ENCODE data around the gene CD200. TPM values are rescaled to one million over a fixed set of nuclear protein-coding genes. Genes with fewer than 3 reads are reported as not detected.

CD200 gene
- total and polyA plus RNA-seq, 9 of the 15 experiments (the other 6 are each of a cell fraction or from before 2014, with no cell fraction given), result 0.13 TPM; not detected in 8

DNA sequence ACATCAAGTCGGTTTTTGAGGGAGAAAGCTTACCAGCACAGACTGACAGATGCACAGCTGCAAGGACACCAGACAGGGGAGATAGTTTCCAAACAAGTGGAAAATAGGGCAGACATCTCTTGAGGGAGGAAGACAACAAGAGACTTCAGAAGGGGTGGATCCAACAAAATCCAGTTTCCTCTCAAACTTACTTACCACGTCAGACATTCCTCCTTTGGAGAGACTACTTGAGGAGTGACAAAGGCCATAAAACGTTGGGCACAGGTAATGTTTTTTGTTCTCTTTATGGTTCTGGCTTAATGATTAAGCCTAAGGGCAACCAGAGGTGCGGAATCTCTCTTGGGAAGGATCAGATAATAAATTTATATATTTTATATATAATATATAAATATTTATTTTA, 76.1 kb downstream of the CD200 start:
- no TSS peak for BruUV-seq (replicated peaks)
- DNase-seq (ENCODE audit: extremely low read depth in 1 of 4, low spot score in 3 of 4) (no peak), ATAC-seq (no peak), FAIRE-seq (no peak)
- no peaks in the 10 kb centered on the region for H3K79me2 ChIP-seq (ENCODE audit: control insufficient read depth, insufficient read depth, low read length)
- no peaks in the 10 kb centered on the region for H3K4me1 ChIP-seq (replicated peaks in 1 of 2; ENCODE audit: control insufficient read depth in 2 of 2, insufficient read depth in 2 of 2, low read length in 2 of 2)
- H3K9me1 ChIP-seq (ENCODE audit: control insufficient read depth, insufficient read depth, low read length), result no peaks in the 10 kb centered on the region
- H3K4me2 ChIP-seq (ENCODE audit: insufficient read depth, low read length), result no peak overlapping the region
- in situ Hi-C loops (cut with MboI), result no loop called here
- no peaks in the 10 kb centered on the region for H3K9me3 ChIP-seq (replicated peaks; ENCODE audit: control insufficient read depth, insufficient read depth, low read depth, low read length)
- intact Hi-C loops (cut with micrococcal nuclease), result no loop called here
- POLR2A ChIA-PET, result no interaction called here
- no peak overlapping the region for H2AFZ ChIP-seq (ENCODE audit: low read depth, low read length)
- H4K20me1 ChIP-seq (replicated peaks; ENCODE audit: control insufficient read depth, insufficient read depth, low read length), result no peaks in the 10 kb centered on the region
- no peak overlapping the region for H3K27ac ChIP-seq (ENCODE audit: extremely low read depth, low read depth, low read length)
- no peaks in the 10 kb centered on the region for H3K27me3 ChIP-seq (ENCODE audit: control insufficient read depth in 2 of 2, insufficient read depth in 2 of 2, low read length in 2 of 2)
- WGBS (ENCODE audit: insufficient coverage, low coverage, missing lambda C conversion rate), result 0% methylated on average over 4 of the region's 4 CpGs
- H3K4me3 ChIP-seq, result no peak overlapping the region
- H3K36me3 ChIP-seq (ENCODE audit: control insufficient read depth, insufficient read depth, low read length), result no peaks in the 10 kb centered on the region
- H3K9ac ChIP-seq (ENCODE audit: insufficient read depth in 1 of 2, low read depth in 2 of 2, low read length in 2 of 2), result no peak overlapping the region
- CTCF ChIA-PET (ENCODE audit: low intra/inter-chr PET ratio), result no interaction called here
- no peak for TF ChIP-seq POLR2AphosphoS2 (IDR thresholded peaks at IDR 0.05; ENCODE audit: low read length)
- no peak for TF ChIP-seq FOS (IDR thresholded peaks at IDR 0.05; ENCODE audit: extremely low read depth, insufficient read length)
- TF ChIP-seq, protein P1, sequence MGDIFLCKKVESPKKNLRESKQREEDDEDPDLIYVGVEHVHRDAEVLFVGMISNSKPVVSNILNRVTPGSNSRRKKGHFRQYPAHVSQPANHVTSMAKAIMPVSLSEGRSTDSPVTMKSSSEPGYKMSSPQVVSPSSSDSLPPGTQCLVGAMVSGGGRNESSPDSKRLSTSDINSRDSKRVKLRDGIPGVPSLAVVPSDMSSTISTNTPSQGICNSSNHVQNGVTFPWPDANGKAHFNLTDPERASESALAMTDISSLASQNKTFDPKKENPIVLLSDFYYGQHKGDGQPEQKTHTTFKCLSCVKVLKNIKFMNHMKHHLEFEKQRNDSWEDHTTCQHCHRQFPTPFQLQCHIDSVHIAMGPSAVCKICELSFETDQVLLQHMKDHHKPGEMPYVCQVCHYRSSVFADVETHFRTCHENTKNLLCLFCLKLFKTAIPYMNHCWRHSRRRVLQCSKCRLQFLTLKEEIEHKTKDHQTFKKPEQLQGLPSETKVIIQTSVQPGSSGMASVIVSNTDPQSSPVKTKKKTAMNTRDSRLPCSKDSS (IDR thresholded peaks at IDR 0.05; ENCODE audit: low read depth, partially characterized antibody), result no peak
- no peak for TF ChIP-seq LCOR (CRISPR knock-in tag; IDR thresholded peaks at IDR 0.05)
- TF ChIP-seq RNF2 (IDR thresholded peaks at IDR 0.05), result no peak
- TF ChIP-seq ZNF639 (CRISPR knock-in tag; conservative IDR thresholded peaks at IDR 0.05 in 1 of 2, IDR thresholded peaks at IDR 0.05 in 1 of 2), result no peak
- no peak for TF ChIP-seq BACH1 (tag; IDR thresholded peaks at IDR 0.05)
- TF ChIP-seq HDAC6 (IDR thresholded peaks at IDR 0.05; ENCODE audit: low read depth, low read length), result no peak
- no peak for TF ChIP-seq SMARCC2 (IDR thresholded peaks at IDR 0.05; ENCODE audit: low read depth)
- no peak for TF ChIP-seq RB1 (IDR thresholded peaks at IDR 0.05; ENCODE audit: low read depth)
- no peak for TF ChIP-seq SMARCE1 (IDR thresholded peaks at IDR 0.05)
- TF ChIP-seq EP300 (IDR thresholded peaks at IDR 0.05; ENCODE audit: low read length), result no peak
- no peak for TF ChIP-seq PHF20 (IDR thresholded peaks at IDR 0.05; ENCODE audit: partially characterized antibody)
- TF ChIP-seq NONO (IDR thresholded peaks at IDR 0.05; ENCODE audit: low read depth in 2 of 2, low read length in 1 of 2), result no peak
- TF ChIP-seq, protein P2, sequence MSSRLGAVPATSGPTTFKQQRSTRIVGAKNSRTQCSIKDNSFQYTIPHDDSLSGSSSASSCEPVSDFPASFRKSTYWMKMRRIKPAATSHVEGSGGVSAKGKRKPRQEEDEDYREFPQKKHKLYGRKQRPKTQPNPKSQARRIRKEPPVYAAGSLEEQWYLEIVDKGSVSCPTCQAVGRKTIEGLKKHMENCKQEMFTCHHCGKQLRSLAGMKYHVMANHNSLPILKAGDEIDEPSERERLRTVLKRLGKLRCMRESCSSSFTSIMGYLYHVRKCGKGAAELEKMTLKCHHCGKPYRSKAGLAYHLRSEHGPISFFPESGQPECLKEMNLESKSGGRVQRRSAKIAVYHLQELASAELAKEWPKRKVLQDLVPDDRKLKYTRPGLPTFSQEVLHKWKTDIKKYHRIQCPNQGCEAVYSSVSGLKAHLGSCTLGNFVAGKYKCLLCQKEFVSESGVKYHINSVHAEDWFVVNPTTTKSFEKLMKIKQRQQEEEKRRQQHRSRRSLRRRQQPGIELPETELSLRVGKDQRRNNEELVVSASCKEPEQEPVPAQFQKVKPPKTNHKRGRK (tag; IDR thresholded peaks at IDR 0.05), result no peak
- TF ChIP-seq FOXK1 (CRISPR knock-in tag; IDR thresholded peaks at IDR 0.05; ENCODE audit: borderline replicate concordance), result no peak
- TF ChIP-seq CLOCK (CRISPR knock-in tag; IDR thresholded peaks at IDR 0.05; ENCODE audit: borderline replicate concordance), result no peak

All from K562 (cell line).